ENCODE results near the gene EIF3F.
A peak's percentile ranks its signal among the peaks of the same experiment; 100 is the strongest.
"Not testable (repeated sequence)": the region's sequence is repeated elsewhere in the genome, so short reads cannot be mapped to it uniquely, and the experiment has no call there.

Gene EIF3F

DNA sequence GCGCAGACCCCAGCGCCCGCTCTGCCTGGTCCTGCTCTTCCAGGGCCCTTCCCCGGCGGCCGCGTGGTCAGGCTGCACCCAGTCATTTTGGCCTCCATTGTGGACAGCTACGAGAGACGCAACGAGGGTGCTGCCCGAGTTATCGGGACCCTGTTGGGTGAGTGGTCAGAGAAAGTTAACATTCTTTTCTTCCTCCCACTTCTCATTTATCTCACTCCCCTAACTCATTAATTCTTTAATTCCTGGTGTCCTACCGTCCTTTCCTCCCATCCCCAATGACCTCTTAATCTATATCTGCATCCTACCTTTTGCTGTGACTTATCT lies 385 bp downstream of the EIF3F start:
- not testable (repeated sequence) for DNase-seq (ENCODE audit: low spot score)

DNA sequence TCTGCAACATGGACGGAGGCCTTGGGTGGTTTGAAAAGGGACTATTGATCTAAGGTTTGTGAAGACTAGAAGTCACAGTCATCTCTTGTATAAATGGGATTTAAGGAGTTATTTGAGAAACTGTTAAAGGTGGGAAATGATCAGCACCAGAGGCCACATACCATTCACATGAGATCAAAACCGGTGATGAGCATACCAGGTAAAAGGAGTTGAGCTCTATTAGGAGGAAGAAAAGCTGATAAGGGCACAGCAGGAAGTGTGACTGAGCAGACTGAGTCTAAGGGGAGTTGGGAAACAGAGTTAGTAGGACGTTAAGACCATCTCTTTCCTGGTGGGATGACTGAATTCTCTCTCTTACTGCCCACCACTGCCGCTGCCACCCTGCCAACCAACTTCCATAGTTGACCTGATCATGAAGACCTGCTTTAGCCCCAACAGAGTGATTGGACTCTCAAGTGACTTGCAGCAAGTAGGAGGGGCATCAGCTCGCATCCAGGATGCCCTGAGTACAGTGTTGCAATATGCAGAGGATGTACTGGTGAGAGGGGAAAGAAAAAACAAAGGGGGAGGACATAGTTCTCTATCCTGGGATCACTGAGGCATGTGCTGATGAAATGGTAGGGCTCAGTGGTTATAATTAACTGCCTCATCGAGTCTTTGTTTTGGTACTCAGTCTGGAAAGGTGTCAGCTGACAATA lies 7.6 kb downstream of the EIF3F start:
- DNase-seq (ENCODE audit: low spot score) = no peak

DNA sequence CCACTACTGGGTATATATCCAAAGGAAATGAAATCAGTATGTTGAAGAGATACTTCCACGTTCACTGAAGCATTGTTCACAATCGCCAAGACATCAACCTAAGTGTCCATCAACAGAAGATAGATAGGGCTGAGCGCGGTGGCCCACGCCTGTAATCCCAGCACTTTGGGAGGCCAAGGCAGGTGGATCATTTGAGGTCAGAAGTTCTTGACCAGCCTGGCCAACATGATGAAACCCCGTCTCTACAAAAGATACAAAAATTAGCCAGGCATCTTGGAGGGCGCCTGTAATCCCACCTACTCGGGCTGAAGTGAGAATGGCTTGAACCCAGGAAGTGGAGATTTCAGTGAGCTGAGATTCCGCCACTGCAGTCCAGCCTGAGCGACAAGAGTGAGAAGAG lies 12.7 kb downstream of the EIF3F start:
- no peak for DNase-seq (ENCODE audit: low spot score)

DNA sequence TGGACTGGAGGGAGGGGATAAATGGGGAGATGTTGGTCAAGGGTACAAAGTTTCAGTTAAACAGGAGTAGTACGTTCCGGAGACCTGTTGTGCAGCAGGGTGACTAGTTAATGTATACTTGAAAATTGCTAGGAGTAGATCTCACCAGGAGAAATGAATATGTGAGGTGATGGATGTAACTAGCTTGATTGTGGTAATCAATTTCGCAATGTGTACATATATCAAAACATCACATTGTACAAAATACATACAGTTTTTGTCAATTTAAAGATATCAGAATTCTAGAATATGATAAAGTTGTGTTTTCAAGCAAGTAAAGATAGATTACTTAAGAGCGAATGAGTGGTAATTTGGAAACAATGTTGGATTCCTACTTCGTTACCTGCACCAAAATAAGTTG lies 13.3 kb downstream of the EIF3F start:
- no peak for DNase-seq (ENCODE audit: low spot score)

DNA sequence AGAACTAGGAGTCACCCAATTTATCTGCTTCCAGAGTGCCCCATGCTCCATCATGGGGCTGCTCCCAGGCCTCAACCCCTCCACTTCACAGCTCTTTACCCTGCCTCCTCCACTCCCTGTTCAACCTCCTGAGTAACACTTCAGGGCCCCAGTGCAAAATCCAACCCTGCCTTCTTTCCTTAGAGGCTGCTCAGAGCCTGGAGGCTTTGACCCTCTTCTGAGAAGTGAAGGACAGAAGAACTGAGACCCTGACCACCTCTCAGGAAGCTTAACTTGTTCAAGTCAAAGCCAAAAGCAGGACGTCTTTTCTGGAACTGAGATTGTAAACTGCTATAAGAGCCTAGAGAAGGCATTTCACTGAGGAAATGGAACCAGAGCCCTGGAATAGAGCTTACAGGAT lies 15.5 kb downstream of the EIF3F start:
- no peak for DNase-seq (ENCODE audit: low spot score)

DNA sequence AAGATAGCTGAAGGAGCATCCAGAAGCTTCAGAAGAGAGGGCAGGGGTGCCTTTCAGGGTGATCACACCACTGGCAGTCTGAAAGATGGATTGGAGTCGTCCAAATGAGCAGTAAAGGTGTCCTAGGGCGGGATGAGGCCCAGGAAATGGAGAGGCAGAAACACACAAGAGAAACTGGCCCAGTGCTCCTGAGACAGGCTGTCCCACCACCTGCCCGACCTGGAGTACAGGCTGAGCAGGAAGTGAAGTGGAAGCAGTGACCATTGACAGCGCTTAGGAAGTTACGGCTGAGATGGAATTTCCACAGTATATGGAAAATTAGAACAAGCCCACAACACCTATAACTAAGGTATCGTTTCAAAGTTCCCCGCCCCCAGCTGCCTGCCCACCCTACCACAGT lies 16.1 kb downstream of the EIF3F start:
- DNase-seq (ENCODE audit: low spot score) = no peak

DNA sequence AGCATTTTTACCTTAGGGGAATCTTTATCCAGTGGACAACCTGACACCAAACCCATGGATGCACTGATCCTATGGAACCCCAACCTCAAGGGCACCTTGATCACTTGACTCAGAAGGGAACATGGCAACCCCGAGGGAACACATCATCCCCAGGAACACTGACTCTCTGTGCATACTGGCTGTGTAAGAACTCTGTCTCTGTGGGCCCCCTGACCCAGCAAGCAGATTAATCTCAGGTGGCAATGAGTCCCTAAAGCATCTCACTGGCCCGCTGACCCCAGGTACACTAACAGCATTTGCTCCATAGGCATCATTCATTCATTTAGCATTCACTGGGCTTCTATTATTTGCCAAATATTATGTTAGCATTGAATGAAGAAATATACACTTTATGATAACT lies 16.9 kb downstream of the EIF3F start:
- DNase-seq (ENCODE audit: low spot score) = no peak

DNA sequence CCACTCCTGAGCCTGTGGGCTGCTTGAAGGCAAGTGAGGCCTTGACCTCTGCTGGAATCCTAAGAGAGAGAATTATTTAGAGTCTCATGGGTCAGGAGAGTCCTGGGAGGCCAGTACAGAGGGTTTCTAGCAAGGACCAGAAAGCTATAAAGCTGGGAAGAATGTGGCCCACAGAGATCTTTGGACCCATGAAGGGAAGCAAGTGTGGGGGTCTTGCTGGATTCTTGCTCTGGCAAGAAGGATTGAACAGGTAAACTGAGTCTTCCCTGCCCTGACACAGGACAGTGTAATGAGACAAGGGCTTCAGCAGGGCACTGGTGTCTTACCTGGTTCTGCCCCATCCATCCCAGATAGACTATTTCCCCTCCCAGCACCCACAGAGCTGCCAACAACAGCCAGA lies 18.4 kb downstream of the EIF3F start:
- no peak for DNase-seq (ENCODE audit: low spot score)

DNA sequence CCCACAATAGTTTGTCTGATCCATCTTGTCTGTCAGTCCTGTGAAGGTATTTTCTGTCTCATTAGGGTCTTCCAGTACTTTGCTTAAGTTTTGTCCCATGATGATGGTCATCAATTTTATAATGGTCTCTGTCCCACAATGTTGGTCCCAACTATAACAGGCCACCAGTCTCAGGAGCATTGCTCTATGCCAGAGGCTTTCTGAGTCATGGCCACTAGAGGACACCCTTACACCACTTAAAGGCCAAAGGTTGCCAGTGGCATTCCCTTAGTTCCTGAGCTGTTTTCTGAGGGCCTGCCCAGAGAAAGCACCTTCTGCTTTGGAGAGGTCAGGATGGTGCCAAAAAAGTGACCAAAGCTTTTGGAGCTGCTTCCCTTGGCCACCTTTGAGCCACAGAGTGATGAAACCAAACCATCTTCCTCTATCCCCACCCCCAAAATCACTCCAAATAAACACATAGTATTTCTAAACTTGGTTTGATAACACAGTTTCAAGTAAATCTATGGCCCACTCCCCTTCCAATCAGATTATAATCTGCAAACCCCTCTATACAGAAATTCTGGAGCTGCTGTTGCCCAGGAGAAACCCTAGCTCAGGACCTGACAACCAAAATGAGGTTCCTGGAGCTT lies 19.3 kb downstream of the EIF3F start:
- DNase-seq (ENCODE audit: low spot score) = peak; percentile 64

DNA sequence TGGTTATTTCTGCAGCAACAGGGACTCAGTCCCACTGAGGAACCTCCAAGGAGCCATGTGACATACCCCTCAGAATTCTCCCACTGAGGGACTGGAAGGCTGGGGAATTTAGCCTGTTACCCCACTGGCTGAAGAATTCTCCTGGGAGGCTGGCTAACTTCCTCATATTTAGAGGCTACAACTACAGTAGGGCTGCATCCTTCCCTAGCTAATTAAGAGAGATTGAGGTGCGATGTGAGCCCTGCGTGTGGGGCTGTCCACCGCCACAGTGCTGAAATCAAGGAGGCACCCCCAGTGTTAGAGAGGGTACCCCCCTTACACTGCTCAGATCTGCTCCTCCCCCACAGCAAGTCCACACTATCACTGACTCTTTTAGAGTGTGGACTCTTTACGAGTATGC lies 21.1 kb downstream of the EIF3F start:
- no peak for DNase-seq (ENCODE audit: low spot score)

DNA sequence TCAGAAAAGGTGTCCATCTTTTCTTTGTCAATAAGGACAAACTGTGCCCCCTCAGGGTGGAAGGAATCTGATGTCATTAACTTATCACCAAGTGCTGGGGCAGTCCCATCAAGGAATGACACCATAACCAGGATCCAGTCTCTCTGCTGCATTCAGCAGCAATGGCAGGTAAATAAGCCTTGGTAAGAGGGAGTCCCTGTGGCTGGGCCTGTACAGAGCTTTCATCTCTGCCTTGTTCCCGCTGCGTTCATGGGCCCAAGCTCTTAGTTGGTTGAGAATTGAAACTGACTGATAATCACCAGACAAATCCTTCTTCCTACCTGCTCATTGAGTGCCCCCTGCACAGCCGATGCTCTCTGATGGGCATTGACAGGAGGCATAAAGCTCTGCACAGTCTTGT lies 22.7 kb downstream of the EIF3F start:
- DNase-seq (ENCODE audit: low spot score) = no peak

DNA sequence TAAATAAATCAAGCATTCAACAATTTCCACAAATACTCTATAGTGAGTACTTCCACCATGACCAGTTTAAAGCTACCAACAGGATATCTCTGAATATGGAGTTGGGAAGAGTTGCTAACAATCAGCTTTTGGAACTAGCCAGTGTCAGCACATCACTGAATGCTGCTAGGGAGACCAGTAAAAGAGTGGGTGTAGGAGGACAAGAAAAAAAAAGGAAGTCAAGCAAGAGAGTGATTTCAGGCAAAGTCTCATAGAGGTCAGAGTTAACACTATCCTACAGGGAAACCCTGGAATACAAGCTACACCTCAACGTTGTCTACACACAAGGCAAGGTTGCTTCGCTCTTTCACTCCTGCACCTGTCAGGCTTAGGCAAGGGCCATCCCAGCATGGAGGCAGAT lies 24.2 kb downstream of the EIF3F start:
- DNase-seq (ENCODE audit: low spot score) = no peak

DNA sequence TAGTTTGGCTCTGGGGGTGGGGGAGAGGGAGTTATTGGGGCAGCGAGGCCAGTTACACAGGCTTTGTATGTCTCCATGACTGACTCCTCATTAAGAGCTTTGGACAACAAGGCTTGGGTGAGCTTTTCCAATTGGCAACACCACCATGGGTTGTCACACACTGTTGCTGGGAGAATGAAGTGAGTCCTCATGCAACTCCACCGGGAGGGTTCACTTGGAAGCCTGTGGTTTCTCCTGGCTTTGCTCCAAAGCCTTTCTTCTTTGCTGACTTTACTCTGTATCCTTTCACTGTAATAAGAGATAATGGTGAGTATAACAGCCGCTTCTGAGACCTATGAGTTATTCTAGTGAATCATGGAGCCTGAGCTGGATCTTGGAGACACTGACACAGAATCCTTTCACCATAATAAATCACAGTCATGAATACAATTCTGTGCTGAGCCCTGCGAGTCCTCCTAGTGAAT lies 24.9 kb downstream of the EIF3F start:
- no peak for DNase-seq (ENCODE audit: low spot score)

DNA sequence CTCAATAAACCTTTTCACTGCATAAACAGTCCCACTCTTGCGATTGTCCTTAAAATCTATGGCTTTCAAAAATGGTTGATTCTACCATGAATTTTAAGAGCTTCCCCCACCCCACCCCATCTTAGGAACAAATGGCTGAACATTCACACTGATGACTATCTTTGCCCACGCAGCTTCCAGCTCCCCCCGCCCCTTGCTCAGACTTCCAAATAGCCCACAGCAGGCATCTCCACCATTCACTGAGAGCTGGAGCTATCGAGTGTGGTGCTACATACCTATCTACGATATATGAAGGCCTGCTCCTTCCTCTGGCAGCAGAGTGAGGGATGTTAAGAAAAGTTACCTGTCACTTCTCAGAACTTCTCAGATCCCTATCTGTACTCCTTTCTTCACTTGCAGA lies 26.7 kb downstream of the EIF3F start:
- no peak for DNase-seq (ENCODE audit: low spot score)

DNA sequence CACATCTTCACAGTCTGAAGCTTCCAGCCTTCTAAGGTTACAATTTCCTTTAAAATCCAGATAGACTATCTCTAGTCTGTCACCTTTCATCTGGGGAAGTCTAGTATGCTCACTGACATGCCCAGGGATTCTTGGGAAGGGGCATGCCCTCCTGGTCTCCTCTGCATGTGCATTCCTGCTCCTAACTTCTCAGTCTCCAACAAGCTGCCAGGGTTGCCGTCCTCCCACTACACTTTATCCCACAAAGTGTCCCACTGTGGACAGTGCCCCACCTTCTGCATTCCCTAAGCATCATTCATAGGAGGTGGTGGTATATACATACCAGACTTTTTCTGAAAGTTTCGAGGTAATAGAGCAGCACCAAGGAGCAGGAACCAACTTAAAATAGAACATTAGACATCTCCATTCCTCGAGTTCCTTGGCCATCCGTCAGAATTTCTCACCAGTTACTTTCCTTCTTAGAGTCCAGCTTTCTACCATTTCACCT lies 28.7 kb downstream of the EIF3F start:
- no peak for DNase-seq (ENCODE audit: low spot score)

DNA sequence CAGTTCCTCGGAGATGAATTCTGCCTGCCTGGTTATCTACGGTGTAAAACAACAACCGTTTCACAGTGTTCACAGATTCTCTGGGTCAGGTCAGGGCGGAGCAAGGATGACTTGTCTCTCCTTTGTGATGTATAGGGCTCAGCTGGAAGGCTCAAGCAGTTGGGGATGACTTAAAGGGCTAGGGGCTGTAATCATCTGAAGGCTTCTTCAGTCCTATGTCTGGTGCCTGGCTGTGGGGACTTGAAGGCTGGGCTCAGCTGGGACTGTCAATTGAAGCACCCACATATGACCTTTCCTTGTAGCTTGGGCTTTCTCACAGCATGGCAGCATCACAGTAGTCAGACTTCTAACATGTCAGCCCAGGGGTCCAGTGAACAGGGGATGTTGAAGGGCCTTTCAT lies 29.3 kb downstream of the EIF3F start:
- DNase-seq (ENCODE audit: low spot score) = no peak

DNA sequence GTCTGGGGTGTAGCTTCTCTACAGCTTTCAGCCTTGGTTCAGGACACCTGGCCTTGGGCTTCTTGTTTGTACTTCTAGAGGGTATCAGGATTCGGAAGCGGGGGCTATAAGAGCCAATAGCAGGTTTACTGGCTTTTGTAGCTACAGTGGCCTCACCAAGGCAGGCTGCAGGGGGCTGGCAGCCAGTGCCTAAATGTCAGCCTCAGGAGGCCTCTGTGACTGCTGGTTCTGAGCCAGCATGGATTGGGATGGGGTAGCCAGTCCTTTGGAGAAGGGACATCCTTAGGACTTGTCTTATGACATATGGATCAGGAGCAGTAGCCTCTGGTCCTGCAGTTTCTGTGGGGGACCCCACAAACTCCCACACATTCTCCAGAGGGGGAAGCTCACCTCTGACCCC lies 29.9 kb downstream of the EIF3F start:
- DNase-seq (ENCODE audit: low spot score) = no peak

DNA sequence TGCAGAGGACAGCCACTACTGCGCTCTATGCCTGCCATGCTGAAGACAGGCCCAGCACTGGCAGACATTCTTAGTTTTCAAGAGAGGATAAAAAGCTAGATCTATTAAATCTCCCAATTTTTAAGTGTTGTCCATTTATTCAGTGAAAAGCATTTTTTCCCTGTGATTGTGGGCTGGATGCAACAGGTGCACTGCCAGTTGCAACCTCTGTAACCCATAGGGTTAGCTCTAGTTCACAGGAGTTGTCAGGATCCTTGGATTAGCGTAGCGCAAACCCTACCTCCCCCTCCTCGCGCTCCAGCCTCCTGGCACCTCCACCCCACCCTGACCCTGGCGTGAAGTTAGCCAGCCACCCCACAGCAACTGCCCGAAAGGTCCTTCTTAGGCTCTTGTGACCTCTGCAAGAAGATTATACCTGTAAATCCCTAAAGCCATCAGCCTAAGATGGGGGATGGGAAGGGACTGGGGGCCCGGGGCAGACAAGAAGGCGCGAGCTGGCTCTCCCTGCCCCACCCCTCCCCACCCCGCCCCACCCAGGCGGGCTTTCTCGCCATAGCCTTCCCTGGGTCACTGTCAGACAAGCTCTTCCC lies 30.9 kb downstream of the EIF3F start:
- DNase-seq (ENCODE audit: low spot score) = no peak

DNA sequence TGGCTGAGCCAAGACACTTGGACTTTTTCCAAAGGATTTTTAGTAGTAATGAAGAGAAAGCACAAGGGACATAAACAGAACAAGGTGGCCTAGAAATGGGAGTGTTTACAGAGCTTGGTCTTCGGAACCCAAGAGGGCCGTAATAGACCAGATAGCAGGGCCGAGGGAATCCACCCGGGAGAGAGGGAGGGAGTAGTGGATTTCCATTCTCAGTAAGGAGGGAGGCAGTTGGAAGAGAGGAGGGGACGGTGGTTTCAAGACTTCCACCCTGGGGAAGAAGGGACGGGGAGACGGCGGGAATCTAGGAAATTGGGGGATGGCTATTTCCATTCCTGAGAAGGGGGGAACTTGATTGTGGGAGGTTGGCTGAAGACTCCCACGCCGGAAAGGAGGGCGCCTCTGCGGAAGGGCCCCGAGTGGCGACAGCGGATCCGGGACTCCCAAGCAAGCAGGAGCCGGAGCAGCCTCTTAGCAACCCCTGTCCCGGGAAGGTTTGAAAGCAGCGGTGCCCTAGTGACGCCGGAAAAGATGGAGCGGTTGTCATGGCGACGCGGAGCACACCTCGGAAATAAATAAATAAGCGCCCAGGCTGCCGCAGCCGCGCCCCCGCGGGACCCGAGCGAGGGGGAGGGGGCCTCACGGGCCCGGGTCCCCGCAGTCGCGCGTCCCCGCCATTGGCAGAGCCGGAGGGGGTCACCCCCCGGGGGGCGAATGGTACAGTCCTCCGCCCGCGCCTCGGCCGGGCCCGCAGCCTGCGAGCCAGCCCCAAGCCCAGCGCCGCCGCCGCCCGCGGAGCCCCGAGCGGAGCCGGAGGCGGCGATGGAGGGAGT lies 31.6 kb downstream of the EIF3F start:
- no peak for DNase-seq (ENCODE audit: low spot score)

DNA sequence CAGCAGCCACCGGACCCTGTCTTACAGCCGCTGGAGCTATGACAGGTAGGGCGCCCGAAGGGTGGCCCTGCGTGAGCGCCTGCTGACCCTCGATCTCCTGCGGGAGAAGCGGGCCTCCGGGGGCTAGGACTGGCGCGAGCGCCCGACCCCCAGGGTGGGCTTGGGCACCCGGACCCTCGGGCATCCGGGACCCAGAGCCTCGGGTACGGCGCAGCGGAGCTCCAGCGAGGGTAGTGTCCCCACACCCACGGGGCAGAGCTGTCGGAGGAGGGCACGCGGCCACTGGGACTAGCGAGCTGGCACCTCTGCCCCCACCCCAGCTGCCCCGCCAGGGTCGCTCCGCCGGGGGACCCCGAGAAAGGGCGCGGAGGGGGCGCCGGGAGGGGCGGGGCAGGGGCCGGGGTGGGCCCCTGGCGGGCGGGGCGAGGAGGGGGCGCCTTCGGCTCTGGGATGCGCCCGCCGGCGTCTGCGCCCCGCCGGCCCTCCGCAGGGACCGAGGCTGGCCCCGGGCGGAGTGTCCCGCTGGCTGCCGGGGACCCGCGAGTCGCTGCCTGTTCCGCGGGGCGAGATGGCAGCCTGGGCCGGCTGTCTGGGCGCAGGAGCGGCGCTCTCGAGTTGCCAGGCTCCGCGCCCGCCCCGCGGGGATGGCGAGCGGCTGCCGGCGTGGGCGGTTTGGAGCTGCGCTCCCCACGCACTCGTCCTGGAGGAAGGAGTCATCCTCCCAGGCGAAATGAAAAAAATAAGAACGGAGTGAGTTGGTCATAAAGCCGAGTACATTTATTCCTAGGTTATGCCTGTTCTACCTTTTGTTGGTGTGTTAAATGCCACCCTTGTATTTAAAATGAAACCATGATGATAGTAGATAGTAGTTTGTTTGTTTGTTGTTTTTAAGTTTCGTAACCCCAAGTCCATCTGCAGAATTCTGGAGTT lies 32.4 kb downstream of the EIF3F start:
- no peak for DNase-seq (ENCODE audit: low spot score)

DNA sequence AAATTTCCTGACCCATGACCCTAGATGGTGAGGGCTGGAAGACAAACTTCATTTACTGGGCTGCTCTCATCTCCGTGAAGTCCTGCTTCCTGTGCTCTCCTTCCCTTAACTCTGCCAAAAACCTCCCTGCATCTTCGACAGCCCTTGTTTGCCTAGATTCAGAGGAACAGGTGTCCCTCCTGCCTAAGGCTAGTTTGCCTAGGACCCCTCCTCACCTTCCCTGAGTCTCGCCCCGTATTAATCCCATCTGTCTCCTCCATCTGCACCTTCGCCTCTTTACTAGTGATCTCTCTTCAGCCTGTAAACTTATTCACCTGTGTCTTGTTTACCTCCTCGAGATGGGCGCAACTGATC lies 33.1 kb downstream of the EIF3F start:
- DNase-seq (ENCODE audit: low spot score) = no peak

DNA sequence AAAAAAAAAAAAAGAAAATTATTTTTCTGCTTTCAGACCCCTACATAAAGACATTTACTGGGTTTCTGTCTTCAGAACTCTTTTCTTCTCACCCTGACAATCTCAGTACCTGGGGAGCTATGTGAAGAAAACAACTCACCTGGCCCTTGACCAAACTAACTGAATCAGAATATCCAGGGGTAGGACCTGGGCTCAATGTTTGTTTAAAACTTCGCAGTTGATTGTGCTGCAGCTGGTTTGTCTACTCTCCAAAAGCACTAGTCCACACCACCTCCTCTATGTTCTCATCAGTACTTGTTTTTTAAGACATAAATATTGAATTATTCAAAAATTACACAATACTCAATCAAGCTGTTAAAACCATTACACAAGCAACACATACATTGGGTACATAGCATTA lies 34.8 kb downstream of the EIF3F start:
- DNase-seq (ENCODE audit: low spot score) = no peak
